Colonic mucosa (tissue), 4 donors: ENCODE results near the gene CDKAL1. TPM values are rescaled to one million over a fixed set of nuclear protein-coding genes. Genes with fewer than 3 reads are reported as not detected.

Experiments
- DNase-seq: peaks from one replicate; pipeline ENCODE4 v3.0.0-alpha.2; 2020
- H3K27ac ChIP-seq: fragments of 200-600 bp; one replicate; pipeline ENCODE4 v1.8.0; 2021
- H3K27me3 ChIP-seq: fragments of 200-600 bp; one replicate; pipeline ENCODE4 v1.8.0; 2021
- H3K36me3 ChIP-seq: fragments of 200-600 bp; one replicate; pipeline ENCODE4 v1.8.0; 2021
- H3K4me1 ChIP-seq: fragments of 200-600 bp; one replicate; pipeline ENCODE4 v1.8.0; 2021; ENCODE audit warnings: mild to moderate bottlenecking
- H3K4me3 ChIP-seq: fragments of 200-600 bp; one replicate; pipeline ENCODE4 v1.8.0; 2021
- H3K9ac ChIP-seq, 2 donors: one replicate each; pipeline ENCODE4 v1.7.0; 2013; ENCODE audit warnings: control low read depth in 2 of 2, low read depth in 2 of 2, low read length in 2 of 2
- H3K9me3 ChIP-seq: fragments of 200-600 bp; one replicate; pipeline ENCODE4 v1.8.0; 2021
- CTCF ChIP-seq: fragments of 200-600 bp; IDR thresholded peaks from one replicate; pipeline ENCODE4 v1.8.0; 2022; ENCODE audit warnings: antibody characterized with exemption, mild to moderate bottlenecking
- intact Hi-C: fragments of 100-400 bp; cut with DNase I; formaldehyde crosslinking; loops from one replicate; pipeline ENCODE4 v1.14.1; 2022
- total RNA-seq, 2 donors: library from RNA; stranded (reverse); fragmentation: NEBNext Ultra II Directional in 1 of 2; extraction: Animal tissue kit (Norgen Biotek cat#: 25700) in 1 of 2; gene quantifications; one replicate each; pipeline ENCODE4 v1.2.1, GENCODE V29; 2021
- donor health status: healthy.
- donor health status: DM: no; HTN: no; CAD: no.
- donor health status: DM: no; HTN: no; CAD: no.

The CDKAL1 gene
- total RNA-seq, 2 donors from 2014 or later: 13.8 to 14.2 TPM

DNA sequence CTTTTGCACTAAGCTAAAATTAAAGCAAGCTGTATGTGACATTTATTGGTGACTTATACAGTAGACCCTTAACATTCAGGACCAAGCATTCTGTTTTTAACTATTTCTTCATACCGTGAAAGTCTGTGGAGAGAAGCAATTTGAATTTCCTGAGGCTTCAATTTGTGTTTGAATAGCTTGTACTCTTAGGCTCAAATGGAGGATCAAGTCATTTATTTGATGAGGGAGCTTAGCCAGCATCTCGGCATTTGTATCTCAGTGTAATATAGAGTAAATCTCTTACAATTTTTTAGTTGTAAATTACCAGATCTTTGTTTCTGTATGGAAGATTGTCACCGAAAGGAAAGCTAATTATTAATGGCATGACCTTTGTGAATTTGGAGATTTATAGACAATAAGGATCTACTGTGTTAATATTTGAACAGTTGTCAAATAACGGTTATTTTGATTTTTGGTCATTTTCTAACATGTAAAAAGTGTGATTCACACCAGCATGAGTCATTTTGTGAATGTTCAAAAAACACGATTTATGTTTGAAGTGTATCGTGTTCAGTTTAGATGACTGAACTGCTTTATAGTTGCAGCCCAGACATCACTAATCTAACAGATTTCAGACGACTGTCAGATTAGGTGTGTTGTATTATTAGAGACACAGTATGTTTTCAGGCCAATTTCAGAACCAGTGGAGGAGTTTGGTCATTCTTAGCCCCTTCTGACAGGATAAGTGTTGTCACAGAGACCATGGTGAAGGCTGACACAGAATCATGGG lies 332.9 kb downstream of the CDKAL1 start:
- TF ChIP-seq CTCF: no peak
- Histone ChIP-seq H3K27ac (no peak overlapping the region), H3K9ac (no peak overlapping the region), H3K4me3 (no peak overlapping the region), H3K36me3 (no peaks in the 10 kb centered on the region), H3K9me3 (no peaks in the 10 kb centered on the region), H3K4me1 (no peaks in the 10 kb centered on the region), H3K27me3 (no peaks in the 10 kb centered on the region)
- intact Hi-C loops: no loop called here
- DNase-seq: no peak

DNA sequence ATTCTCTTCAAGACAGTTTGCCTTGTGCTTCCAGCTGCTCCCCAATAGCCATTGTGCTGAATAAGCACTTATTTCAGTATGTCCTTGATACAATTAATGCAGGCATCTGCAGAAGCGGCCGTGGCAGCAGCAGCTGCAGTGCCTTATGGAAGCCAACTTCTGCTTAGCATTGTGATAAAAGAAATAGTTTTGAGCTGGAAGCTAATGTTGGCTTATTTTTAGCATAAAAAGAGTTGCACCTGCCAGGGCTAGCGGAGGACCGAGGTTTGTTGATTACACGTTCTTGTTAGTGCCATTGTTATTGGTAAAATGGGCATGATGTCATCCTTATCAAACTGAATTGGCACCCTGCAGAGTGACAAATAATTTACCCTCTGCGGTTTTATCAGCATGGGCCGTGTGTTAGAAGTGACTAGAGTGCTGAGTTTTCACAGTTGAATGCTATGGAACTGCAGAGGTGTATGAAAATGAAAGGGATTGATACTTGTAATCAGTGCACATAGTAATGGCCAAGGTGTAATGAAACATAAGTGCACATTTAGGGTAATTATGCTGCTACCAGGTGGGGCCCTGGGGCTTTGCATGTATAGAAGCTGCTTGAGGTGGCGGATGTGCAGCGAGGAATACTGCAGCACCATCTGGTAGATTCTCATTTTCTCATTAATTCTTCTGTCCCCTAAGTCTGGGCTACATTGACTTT lies 334.3 kb downstream of the CDKAL1 start:
- Histone ChIP-seq H3K27ac (no peak overlapping the region), H3K9ac (no peak overlapping the region), H3K36me3 (no peaks in the 10 kb centered on the region), H3K4me3 (no peak overlapping the region), H3K27me3 (no peaks in the 10 kb centered on the region), H3K4me1 (no peaks in the 10 kb centered on the region), H3K9me3 (no peaks in the 10 kb centered on the region)
- TF ChIP-seq CTCF: no peak
- DNase-seq: no peak
- intact Hi-C loops: no loop called here

DNA sequence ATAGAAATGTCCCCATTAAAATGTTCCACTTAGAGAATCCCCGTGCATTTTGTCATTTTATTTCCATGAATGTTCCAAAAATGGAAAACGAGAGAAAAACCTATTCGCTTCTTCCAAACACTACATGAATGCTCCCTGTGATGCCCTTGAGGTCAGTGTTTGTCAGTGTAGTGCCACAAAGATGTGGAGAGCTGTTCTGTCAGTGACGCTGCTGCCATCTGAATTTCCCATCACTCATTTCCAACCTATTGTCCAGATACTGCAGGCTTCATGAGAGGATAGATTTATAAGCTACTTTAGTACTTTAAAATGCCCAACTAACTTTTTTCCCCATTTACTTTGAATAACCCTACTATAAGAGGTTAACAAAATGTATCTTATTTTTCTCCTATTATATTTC lies 335.8 kb downstream of the CDKAL1 start:
- DNase-seq: no peak
- H3K9ac ChIP-seq: no peak overlapping the region
- no peaks in the 10 kb centered on the region for H3K4me1 ChIP-seq
- H3K36me3 ChIP-seq: no peaks in the 10 kb centered on the region
- intact Hi-C loops: loop anchor here (10.0 kb wide), 1 partner anchor 715 kb away; no protein-coding TSS in a partner anchor
- no peak overlapping the region for H3K27ac ChIP-seq
- no peaks in the 10 kb centered on the region for H3K9me3 ChIP-seq
- no peak for TF ChIP-seq CTCF
- H3K4me3 ChIP-seq: no peak overlapping the region
- H3K27me3 ChIP-seq: no peaks in the 10 kb centered on the region

DNA sequence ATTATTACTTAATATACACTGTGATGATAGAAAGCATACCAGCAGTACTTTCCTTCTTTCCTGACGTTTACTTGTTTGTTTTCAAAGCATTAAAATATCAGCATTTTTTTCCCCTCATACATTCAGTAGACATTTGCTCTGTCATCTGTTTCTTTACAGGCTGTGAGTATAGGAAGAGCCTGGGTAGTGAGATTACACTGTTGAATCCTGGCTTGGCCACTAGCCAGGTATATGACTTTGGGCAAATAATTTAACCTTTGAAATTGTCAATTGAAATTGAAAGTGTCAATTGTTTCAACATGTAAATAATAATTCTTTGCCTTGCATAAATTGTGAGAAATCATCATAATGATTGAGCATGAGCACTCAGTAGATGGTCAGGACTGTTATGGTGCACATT lies 336.2 kb downstream of the CDKAL1 start:
- Histone ChIP-seq H3K9me3 (no peaks in the 10 kb centered on the region), H3K4me3 (no peak overlapping the region), H3K4me1 (no peaks in the 10 kb centered on the region), H3K27me3 (no peaks in the 10 kb centered on the region), H3K9ac (no peak overlapping the region), H3K36me3 (no peaks in the 10 kb centered on the region), H3K27ac (no peak overlapping the region)
- DNase-seq: no peak
- intact Hi-C loops: loop anchor here (10.0 kb wide), 1 partner anchor 714 kb away; no protein-coding TSS in a partner anchor
- no peak for TF ChIP-seq CTCF

DNA sequence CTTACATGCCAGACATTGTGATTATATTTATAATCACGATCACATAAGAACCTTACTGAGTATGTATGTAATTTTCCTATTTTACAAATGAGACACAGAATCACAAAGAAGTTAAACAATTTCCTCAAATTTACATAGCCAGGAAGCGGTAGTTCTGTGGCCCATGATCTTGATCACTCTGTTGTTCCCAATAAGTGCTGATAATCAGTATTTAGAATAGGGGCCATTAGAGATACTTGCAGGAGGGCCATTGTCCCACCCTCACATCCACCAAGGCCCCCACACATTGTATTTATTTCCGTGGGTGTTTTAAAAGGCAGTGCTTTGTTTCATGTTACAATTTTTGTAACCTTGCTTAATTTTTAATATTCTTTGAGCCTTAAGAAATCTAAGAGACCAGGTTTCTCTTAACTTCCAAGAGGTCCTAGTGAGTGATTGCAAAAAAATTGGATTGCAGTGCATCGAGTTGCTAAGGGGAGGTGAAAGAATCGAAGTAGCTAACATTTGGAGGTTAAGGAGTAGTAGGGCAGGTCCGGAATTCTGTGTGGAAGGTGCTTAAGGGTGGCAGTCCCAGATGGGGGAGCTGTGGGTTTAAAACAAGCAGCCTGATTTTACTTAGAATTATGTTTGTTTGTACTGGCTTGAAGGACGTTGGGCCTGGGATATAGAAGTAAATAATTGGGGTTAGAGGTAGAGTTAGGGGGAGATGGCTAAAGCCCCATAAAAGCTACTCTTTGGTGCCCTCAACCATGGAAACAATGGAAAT lies 339.4 kb downstream of the CDKAL1 start:
- Histone ChIP-seq H3K4me1 (no peaks in the 10 kb centered on the region), H3K27ac (no peak overlapping the region), H3K36me3 (no peaks in the 10 kb centered on the region), H3K9me3 (no peaks in the 10 kb centered on the region), H3K27me3 (no peaks in the 10 kb centered on the region), H3K9ac (no peak overlapping the region), H3K4me3 (no peak overlapping the region)
- no peak for DNase-seq
- intact Hi-C loops: loop anchor here (10.0 kb wide), 1 partner anchor 711 kb away; no protein-coding TSS in a partner anchor
- TF ChIP-seq CTCF: no peak
